HepG2 (cell line): ENCODE data around the gene SLC4A2. TPM values are rescaled to one million over a fixed set of nuclear protein-coding genes. Genes with fewer than 3 reads are reported as not detected.

Experiments
- CENPBD1 ChIP-seq: sonication (generic); formaldehyde crosslinking; IDR thresholded peaks from 2 replicates; pipeline ENCODE4 v1.8.0; 2022; ENCODE audit warnings: missing genetic modification reagents, low read depth, mild to moderate bottlenecking, borderline replicate concordance
- EED ChIP-seq: sonication (generic); formaldehyde crosslinking; IDR thresholded peaks from 2 replicates; pipeline ENCODE4 v1.5.0; 2020; ENCODE audit warnings: mild to moderate bottlenecking, missing genetic modification reagents
- GMEB2 ChIP-seq: IDR thresholded peaks from 2 replicates; pipeline ENCODE4 v1.6.1; 2016; ENCODE audit warnings: missing biosample characterization, missing genetic modification reagents, low read depth
- MAFF ChIP-seq: IDR thresholded peaks from 2 replicates; pipeline ENCODE4 v1.6.1; 2011; ENCODE audit warnings: low read depth, low read length, improper control_type of control experiment
- MEIS1 ChIP-seq: sonication (generic); formaldehyde crosslinking; IDR thresholded peaks from 2 replicates; pipeline ENCODE4 v1.9.0; 2021; ENCODE audit warnings: mild to moderate bottlenecking, missing genetic modification reagents, moderate library complexity, borderline replicate concordance
- NFE2 ChIP-seq: sonication (generic); formaldehyde crosslinking; IDR thresholded peaks from 2 replicates; pipeline ENCODE4 v1.4.0; 2020; ENCODE audit warnings: missing genetic modification reagents
- NFYC ChIP-seq: IDR thresholded peaks from 2 replicates; pipeline ENCODE4 v1.6.1; 2016; ENCODE audit warnings: missing genetic modification reagents, missing compliant biosample characterization
- NKX3-1 ChIP-seq: sonication (generic); formaldehyde crosslinking; IDR thresholded peaks from 2 replicates; pipeline ENCODE4 v1.5.0; 2020; ENCODE audit warnings: missing genetic modification reagents
- PCBP1 ChIP-seq: fragments of 200-400 bp; formaldehyde crosslinking; IDR thresholded peaks from 2 replicates; pipeline ENCODE4 v1.6.1; 2017; ENCODE audit warnings: mild to moderate bottlenecking, low read depth, low read length, borderline replicate concordance
- POLR2AphosphoS2 ChIP-seq: IDR thresholded peaks from 2 replicates; pipeline ENCODE4 v1.6.1; 2011; ENCODE audit warnings: low read depth, low read length, improper control_type of control experiment
- RFXANK ChIP-seq: IDR thresholded peaks from 2 replicates; pipeline ENCODE4 v1.6.1; 2016
- SIX1 ChIP-seq: sonication (generic); formaldehyde crosslinking; IDR thresholded peaks from 2 replicates; pipeline ENCODE4 v1.4.0; 2020; ENCODE audit warnings: missing genetic modification reagents, borderline replicate concordance
- ZHX2 ChIP-seq, 2 experiments: sonication (generic) in 1 of 2; formaldehyde crosslinking in 1 of 2; IDR thresholded peaks; 2 replicates each; pipeline versions ENCODE4 v1.6.1 to v1.9.0; 2014 to 2022; ENCODE audit warnings: antibody characterized with exemption in 1 of 2, borderline replicate concordance in 1 of 2, inconsistent platforms in 1 of 2, low read depth in 1 of 2, missing genetic modification reagents in 1 of 2
- ZNF235 ChIP-seq: sonication (generic); formaldehyde crosslinking; IDR thresholded peaks from 2 replicates; pipeline ENCODE4 v1.8.1; 2023; ENCODE audit warnings: mild to moderate bottlenecking, missing genetic modification reagents, borderline replicate concordance
- ZNF30 ChIP-seq: sonication (generic); formaldehyde crosslinking; IDR thresholded peaks from 2 replicates; pipeline ENCODE4 v1.5.0; 2020; ENCODE audit warnings: mild to moderate bottlenecking, missing genetic modification reagents
- polyA plus RNA-seq, 8 experiments: library from polyadenylated mRNA; depleted of rRNA in 3 of 8; stranded (reverse) in 7 of 8; unstranded in 1 of 8; fragments of >200 nt; fragmentation: Illumina TruSeq in 4 of 8; extraction: Trizol in 4 of 8; gene quantifications; 2 replicates each; pipeline versions ENCODE4 v1.2.1 to v1.2.3, GENCODE V29; 2011 to 2016; ENCODE audit warnings: low read depth in 4 of 8, missing spikeins in 1 of 8, mixed read lengths in 1 of 8; ENCODE audit not compliant: insufficient read depth in 1 of 8
- total RNA-seq, 5 experiments: library from RNA; depleted of rRNA; stranded (reverse); fragments of >200 nt; fragmentation: Illumina TruSeq; extraction: Trizol; gene quantifications; 2 replicates each; pipeline ENCODE4 v1.2.3, GENCODE V29; 2016; ENCODE audit warnings: low read depth in 1 of 5
- TF ChIP-seq, protein P1 (sequence below): sonication (generic); formaldehyde crosslinking; IDR thresholded peaks from 2 replicates; pipeline ENCODE4 v1.4.0; 2020; ENCODE audit warnings: missing genetic modification reagents, mild to moderate bottlenecking, borderline replicate concordance
- TF ChIP-seq, protein P2 (sequence below): sonication (generic); formaldehyde crosslinking; IDR thresholded peaks from 2 replicates; pipeline ENCODE4 v1.4.0; 2020; ENCODE audit warnings: missing genetic modification reagents

The SLC4A2 gene
- total and polyA plus RNA-seq, 2 of the 13 experiments (the other 11 are each of a cell fraction or from before 2014, with no cell fraction given) = 51.9 to 73.4 TPM

GRCh38 chr7:151010307-151011096, 48.9 kb upstream of the SLC4A2 start (continued):
- TF ChIP-seq ZHX2 (IDR thresholded peaks at IDR 0.05; ENCODE audit: low read depth) (no peak), ZHX2 (CRISPR knock-in tag; IDR thresholded peaks at IDR 0.05; ENCODE audit: borderline replicate concordance) (no peak), MAFF (no peak), GMEB2 (CRISPR knock-in tag) (no peak), NFYC (CRISPR knock-in tag) (no peak), EED (CRISPR knock-in tag) (no peak), NFE2 (CRISPR knock-in tag) (no peak), POLR2AphosphoS2 (no peak), ZNF235 (CRISPR knock-in tag) (no peak), PCBP1 (no peak), ZNF30 (CRISPR knock-in tag) (no peak), RFXANK (CRISPR knock-in tag) (no peak), SIX1 (CRISPR knock-in tag) (no peak), NKX3-1 (CRISPR knock-in tag) (no peak), MEIS1 (CRISPR knock-in tag) (no peak), CENPBD1 (CRISPR knock-in tag) (no peak)
- TF ChIP-seq, protein P1, sequence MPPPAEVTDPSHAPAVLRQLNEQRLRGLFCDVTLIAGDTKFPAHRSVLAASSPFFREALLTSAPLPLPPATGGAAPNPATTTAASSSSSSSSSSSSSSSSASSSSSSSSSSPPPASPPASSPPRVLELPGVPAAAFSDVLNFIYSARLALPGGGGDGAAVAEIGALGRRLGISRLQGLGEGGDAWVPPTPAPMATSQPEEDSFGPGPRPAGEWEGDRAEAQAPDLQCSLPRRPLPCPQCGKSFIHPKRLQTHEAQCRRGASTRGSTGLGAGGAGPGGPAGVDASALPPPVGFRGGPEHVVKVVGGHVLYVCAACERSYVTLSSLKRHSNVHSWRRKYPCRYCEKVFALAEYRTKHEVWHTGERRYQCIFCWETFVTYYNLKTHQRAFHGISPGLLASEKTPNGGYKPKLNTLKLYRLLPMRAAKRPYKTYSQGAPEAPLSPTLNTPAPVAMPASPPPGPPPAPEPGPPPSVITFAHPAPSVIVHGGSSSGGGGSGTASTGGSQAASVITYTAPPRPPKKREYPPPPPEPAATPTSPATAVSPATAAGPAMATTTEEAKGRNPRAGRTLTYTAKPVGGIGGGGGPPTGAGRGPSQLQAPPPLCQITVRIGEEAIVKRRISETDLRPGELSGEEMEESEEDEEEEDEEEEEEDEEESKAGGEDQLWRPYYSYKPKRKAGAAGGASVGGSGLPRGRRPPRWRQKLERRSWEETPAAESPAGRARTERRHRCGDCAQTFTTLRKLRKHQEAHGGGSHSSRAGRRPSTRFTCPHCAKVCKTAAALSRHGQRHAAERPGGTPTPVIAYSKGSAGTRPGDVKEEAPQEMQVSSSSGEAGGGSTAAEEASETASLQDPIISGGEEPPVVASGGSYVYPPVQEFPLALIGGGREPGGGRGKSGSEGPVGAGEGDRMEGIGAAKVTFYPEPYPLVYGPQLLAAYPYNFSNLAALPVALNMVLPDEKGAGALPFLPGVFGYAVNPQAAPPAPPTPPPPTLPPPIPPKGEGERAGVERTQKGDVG (CRISPR knock-in tag) = 0 out of 2 replicates have a peak, but pooled peaks have one; percentile 22
- TF ChIP-seq, protein P2, sequence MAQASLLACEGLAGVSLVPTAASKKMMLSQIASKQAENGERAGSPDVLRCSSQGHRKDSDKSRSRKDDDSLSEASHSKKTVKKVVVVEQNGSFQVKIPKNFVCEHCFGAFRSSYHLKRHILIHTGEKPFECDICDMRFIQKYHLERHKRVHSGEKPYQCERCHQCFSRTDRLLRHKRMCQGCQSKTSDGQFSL (CRISPR knock-in tag) = 0 out of 2 replicates have a peak, but pooled peaks have one; percentile 18
